Omental fat pad (tissue), 4 donors: ENCODE measurements around the gene RNF113B. TPM values are rescaled to one million over a fixed set of nuclear protein-coding genes. Genes with fewer than 3 reads are reported as not detected.

Experiments
- ATAC-seq: fragments of 150-250 bp; one replicate; pipeline ENCODE4 v1.9.1; 2016; ENCODE audit warnings: mild to moderate bottlenecking, moderate library complexity; ENCODE audit not compliant: low FRiP score
- DNase-seq: peaks from one replicate; pipeline ENCODE4 v3.0.0-alpha.2; 2019; ENCODE audit warnings: low spot score
- CTCF ChIP-seq, 3 donors: fragments of 450-650 bp; IDR thresholded peaks; one replicate each; pipeline ENCODE4 v1.5.1; 2016 to 2017; ENCODE audit warnings: antibody characterized with exemption in 3 of 3, mild to moderate bottlenecking in 3 of 3, moderate library complexity in 2 of 3
- total RNA-seq, 4 donors: library from RNA; depleted of rRNA; stranded (reverse); fragments of >200 nt; gene quantifications; one replicate each; pipeline ENCODE4 v1.1.0, GENCODE V29; 2016

The RNF113B gene
- total RNA-seq, 4 donors from 2014 or later, result not detected

GRCh38 chr13:98198683-98199082 is 21.6 kb upstream of the RNF113B start:
- no peak for TF ChIP-seq CTCF (IDR thresholded peaks at IDR 0.05)
- DNase-seq, result no peak

GRCh38 chr13:98195054-98195791 is 18.2 kb upstream of the RNF113B start:
- TF ChIP-seq CTCF (IDR thresholded peaks at IDR 0.05), result no peak
- DNase-seq (no peak), ATAC-seq (no peak)

More at GRCh38 chr13:98198683-98199082, 21.6 kb upstream of the RNF113B start:
- ATAC-seq, result no peak

GRCh38 chr13:98192008-98192407 is 14.9 kb upstream of the RNF113B start:
- TF ChIP-seq CTCF (IDR thresholded peaks at IDR 0.05), result no peak
- no peak for ATAC-seq
- no peak for DNase-seq

GRCh38 chr13:98190889-98191444 is 13.9 kb upstream of the RNF113B start:
- no peak for TF ChIP-seq CTCF (IDR thresholded peaks at IDR 0.05)
- ATAC-seq (no peak), DNase-seq (no peak)

GRCh38 chr13:98189841-98190505 is 12.9 kb upstream of the RNF113B start:
- ATAC-seq (no peak), DNase-seq (no peak)
- no peak for TF ChIP-seq CTCF (IDR thresholded peaks at IDR 0.05)

GRCh38 chr13:98188544-98189166 is 11.6 kb upstream of the RNF113B start:
- TF ChIP-seq CTCF (IDR thresholded peaks at IDR 0.05), result no peak
- no peak for DNase-seq
- ATAC-seq, result no peak
